ENCODE measurements around the gene IL1RAP.
A peak's percentile ranks its signal among the peaks of the same experiment; 100 is the strongest.

IL1RAP gene

GRCh38 chr3:190616637-190617036 lies 102.8 kb downstream of the IL1RAP start:
- DNase-seq: no peak

- DNase-seq: peak; percentile 28
Measured at GRCh38 chr3:190617185-190617584, 103.3 kb downstream of the IL1RAP start.

GRCh38 chr3:190618330-190619030 lies 104.6 kb downstream of the IL1RAP start:
- DNase-seq: no peak

- no peak for DNase-seq
Measured at GRCh38 chr3:190619353-190619752, 105.5 kb downstream of the IL1RAP start.

GRCh38 chr3:190619761-190620160 lies 105.9 kb downstream of the IL1RAP start:
- DNase-seq: no peak

- no peak for DNase-seq
Measured at GRCh38 chr3:190620886-190621608, 107.2 kb downstream of the IL1RAP start.

GRCh38 chr3:190621927-190622326 lies 108.0 kb downstream of the IL1RAP start:
- no peak for DNase-seq

GRCh38 chr3:190624282-190624681 lies 110.4 kb downstream of the IL1RAP start:
- DNase-seq: no peak

- DNase-seq: no peak
Measured at GRCh38 chr3:190626951-190627620, 113.2 kb downstream of the IL1RAP start.

GRCh38 chr3:190629088-190629487 lies 115.2 kb downstream of the IL1RAP start:
- DNase-seq: no peak

GRCh38 chr3:190631295-190631694 lies 117.4 kb downstream of the IL1RAP start:
- DNase-seq: no peak

GRCh38 chr3:190641564-190641963 lies 127.7 kb downstream of the IL1RAP start:
- no peak for DNase-seq

GRCh38 chr3:190642016-190642415 lies 128.1 kb downstream of the IL1RAP start:
- no peak for DNase-seq

GRCh38 chr3:190644035-190644434 lies 130.2 kb downstream of the IL1RAP start:
- no peak for DNase-seq

GRCh38 chr3:190644766-190645165 lies 130.9 kb downstream of the IL1RAP start:
- no peak for DNase-seq

- no peak for DNase-seq
Measured at GRCh38 chr3:190645932-190646460, 132.1 kb downstream of the IL1RAP start.

GRCh38 chr3:190646996-190647395 lies 133.1 kb downstream of the IL1RAP start:
- no peak for DNase-seq

GRCh38 chr3:190655933-190656332 lies 142.0 kb downstream of the IL1RAP start:
- DNase-seq: no peak

- DNase-seq: no peak
Measured at GRCh38 chr3:190658106-190658505, 144.2 kb downstream of the IL1RAP start.

- DNase-seq: no peak
Measured at GRCh38 chr3:190666821-190667220, 152.9 kb downstream of the IL1RAP start.

GRCh38 chr3:190671658-190672057 lies 157.8 kb downstream of the IL1RAP start:
- no peak for DNase-seq

- DNase-seq: no peak
Measured at GRCh38 chr3:190673148-190673547, 159.3 kb downstream of the IL1RAP start.

GRCh38 chr3:190676481-190676880 lies 162.6 kb downstream of the IL1RAP start:
- no peak for DNase-seq

GRCh38 chr3:190677001-190677400 lies 163.1 kb downstream of the IL1RAP start:
- DNase-seq: no peak
